MM.1S (cell line): Measurements from ENCODE around the gene CMTM8.

Experiments
- DNase-seq: peaks from one replicate; pipeline ENCODE4 v3.0.0-alpha.2; 2015
- H2AFZ ChIP-seq: fragments of 300-600 bp; sonication (generic); 2 replicates; pipeline ENCODE4 v1.6.0; 2016; ENCODE audit warnings: antibody characterized with exemption, low read length
- H3F3A ChIP-seq: fragments of 300-600 bp; sonication (generic); 2 replicates; pipeline ENCODE4 v1.6.1; 2016; ENCODE audit warnings: mild to moderate bottlenecking, antibody characterized with exemption, low read length, moderate library complexity, mixed read lengths; ENCODE audit not compliant: insufficient read depth
- H3K27ac ChIP-seq: fragments of 300-600 bp; sonication (generic); 2 replicates; pipeline ENCODE4 v1.5.1; 2016; ENCODE audit warnings: mild to moderate bottlenecking, low read length
- H3K27me3 ChIP-seq: fragments of 300-600 bp; sonication (generic); replicated peaks from 2 replicates; pipeline ENCODE4 v1.6.0; 2016; ENCODE audit warnings: low read length; ENCODE audit not compliant: insufficient read depth
- H3K36me3 ChIP-seq: fragments of 300-600 bp; sonication (generic); replicated peaks from 2 replicates; pipeline ENCODE4 v1.6.1; 2016; ENCODE audit warnings: mild to moderate bottlenecking, low read length, mixed read lengths; ENCODE audit not compliant: insufficient read depth
- H3K4me1 ChIP-seq: fragments of 300-600 bp; sonication (generic); 2 replicates; pipeline ENCODE4 v1.6.1; 2016; ENCODE audit warnings: low read length, mixed read lengths
- H3K4me2 ChIP-seq: fragments of 300-600 bp; sonication (generic); 2 replicates; pipeline ENCODE4 v1.6.0; 2016; ENCODE audit warnings: low read depth, low read length
- H3K4me3 ChIP-seq: fragments of 300-600 bp; sonication (generic); 2 replicates; pipeline ENCODE4 v1.5.1; 2016; ENCODE audit warnings: low read length, mixed read lengths
- H3K79me2 ChIP-seq: fragments of 300-600 bp; sonication (generic); 2 replicates; pipeline ENCODE4 v1.6.1; 2016; ENCODE audit warnings: mixed run types, low read length, mixed read lengths
- H3K9ac ChIP-seq: fragments of 300-600 bp; sonication (generic); 2 replicates; pipeline ENCODE4 v1.6.1; 2016; ENCODE audit warnings: low read length, mixed read lengths
- H3K9me2 ChIP-seq: fragments of 300-600 bp; sonication (generic); replicated peaks from 2 replicates; pipeline ENCODE4 v1.6.1; 2016; ENCODE audit warnings: mild to moderate bottlenecking, low read length, mixed read lengths; ENCODE audit not compliant: insufficient read depth
- H3K9me3 ChIP-seq: fragments of 300-600 bp; sonication (generic); replicated peaks from 2 replicates; pipeline ENCODE4 v1.6.1; 2016; ENCODE audit warnings: mild to moderate bottlenecking, low read length, mixed read lengths; ENCODE audit not compliant: insufficient read depth
- H4K20me1 ChIP-seq: fragments of 300-600 bp; sonication (generic); 2 replicates; pipeline ENCODE4 v1.6.1; 2016; ENCODE audit warnings: mild to moderate bottlenecking, low read length, moderate library complexity, mixed read lengths; ENCODE audit not compliant: insufficient read depth
- EZH2 ChIP-seq: fragments of 300-600 bp; sonication (generic); optimal IDR thresholded peaks from 2 replicates; pipeline ENCODE3; 2017; ENCODE audit warnings: low read depth, mild to moderate bottlenecking, antibody characterized with exemption, low read length, mixed read lengths
- EZH2phosphoT487 ChIP-seq: fragments of 300-600 bp; sonication (generic); IDR thresholded peaks from 2 replicates; pipeline ENCODE4 v1.6.1; 2018; ENCODE audit warnings: antibody characterized with exemption, low read length
- TF ChIP-seq, protein P1 (sequence below): fragments of 300-600 bp; sonication (generic); IDR thresholded peaks from 2 replicates; pipeline ENCODE4 v1.5.1; 2016; ENCODE audit warnings: antibody characterized with exemption, low read length, mixed read lengths

CMTM8 gene

DNA sequence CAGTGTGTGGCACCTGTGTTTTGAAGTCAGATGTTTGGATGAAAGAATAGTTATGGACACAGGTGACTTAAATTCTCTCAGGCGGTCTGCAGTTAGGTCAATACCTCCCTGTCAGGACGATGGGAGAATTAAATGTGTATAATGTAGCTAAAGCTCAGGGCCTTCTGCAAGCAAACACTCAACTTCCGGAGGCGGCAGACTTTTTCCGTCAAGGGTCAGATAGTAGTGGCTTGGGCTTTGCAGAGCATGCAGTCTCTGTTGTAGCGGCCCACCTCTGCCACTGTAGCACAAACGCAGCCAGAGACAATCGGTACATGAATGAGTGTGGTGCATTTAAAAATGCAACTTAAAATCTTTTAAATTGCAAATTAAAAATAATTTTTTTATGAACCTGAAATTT lies 47.4 kb downstream of the CMTM8 start:
- H3K9me3 ChIP-seq = no peaks in the 10 kb centered on the region
- no peak overlapping the region for H2AFZ ChIP-seq
- H3K27me3 ChIP-seq = no peaks in the 10 kb centered on the region
- no peaks in the 10 kb centered on the region for H3K79me2 ChIP-seq
- no peak for DNase-seq
- TF ChIP-seq EZH2phosphoT487 = no peak
- no peaks in the 10 kb centered on the region for H3K4me1 ChIP-seq
- H3F3A ChIP-seq = no peaks in the 10 kb centered on the region
- H3K9me2 ChIP-seq = no peaks in the 10 kb centered on the region
- no peaks in the 10 kb centered on the region for H4K20me1 ChIP-seq
- no peaks in the 10 kb centered on the region for H3K36me3 ChIP-seq
- H3K4me3 ChIP-seq = no peak overlapping the region
- H3K9ac ChIP-seq = no peak overlapping the region
- no peak overlapping the region for H3K4me2 ChIP-seq
- H3K27ac ChIP-seq = no peak overlapping the region

DNA sequence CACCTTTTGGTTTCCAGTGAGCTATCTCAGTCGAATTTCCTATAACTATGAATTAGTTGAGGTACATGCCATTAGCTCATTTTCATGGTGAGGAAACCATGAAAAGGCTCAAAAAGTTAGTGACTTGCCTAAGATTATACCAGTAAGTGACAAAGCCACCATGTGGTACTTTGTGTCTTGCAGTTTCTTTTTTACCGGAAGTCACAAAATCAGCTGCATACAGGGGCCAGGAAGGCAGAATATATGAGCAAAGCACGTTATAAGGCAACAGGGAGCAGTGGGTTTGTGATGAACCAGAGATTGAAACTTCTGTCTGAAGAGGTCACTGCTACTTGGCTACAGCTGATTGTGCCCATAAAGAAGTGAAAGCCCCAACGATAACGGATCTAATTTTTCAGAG lies 50.3 kb downstream of the CMTM8 start:
- Histone ChIP-seq H3K4me1 (no peaks in the 10 kb centered on the region), H3K79me2 (no peaks in the 10 kb centered on the region), H4K20me1 (no peaks in the 10 kb centered on the region), H3F3A (no peaks in the 10 kb centered on the region), H2AFZ (peak overlapping the region; percentile 61), H3K9me2 (no peaks in the 10 kb centered on the region), H3K36me3 (no peaks in the 10 kb centered on the region), H3K4me3 (no peak overlapping the region), H3K4me2 (peak overlapping the region; percentile 58), H3K27me3 (no peaks in the 10 kb centered on the region), H3K9ac (no peak overlapping the region), H3K9me3 (no peaks in the 10 kb centered on the region), H3K27ac (no peak overlapping the region)
- DNase-seq = peak; percentile 48
- no peak for TF ChIP-seq EZH2phosphoT487
- TF ChIP-seq, protein P1, sequence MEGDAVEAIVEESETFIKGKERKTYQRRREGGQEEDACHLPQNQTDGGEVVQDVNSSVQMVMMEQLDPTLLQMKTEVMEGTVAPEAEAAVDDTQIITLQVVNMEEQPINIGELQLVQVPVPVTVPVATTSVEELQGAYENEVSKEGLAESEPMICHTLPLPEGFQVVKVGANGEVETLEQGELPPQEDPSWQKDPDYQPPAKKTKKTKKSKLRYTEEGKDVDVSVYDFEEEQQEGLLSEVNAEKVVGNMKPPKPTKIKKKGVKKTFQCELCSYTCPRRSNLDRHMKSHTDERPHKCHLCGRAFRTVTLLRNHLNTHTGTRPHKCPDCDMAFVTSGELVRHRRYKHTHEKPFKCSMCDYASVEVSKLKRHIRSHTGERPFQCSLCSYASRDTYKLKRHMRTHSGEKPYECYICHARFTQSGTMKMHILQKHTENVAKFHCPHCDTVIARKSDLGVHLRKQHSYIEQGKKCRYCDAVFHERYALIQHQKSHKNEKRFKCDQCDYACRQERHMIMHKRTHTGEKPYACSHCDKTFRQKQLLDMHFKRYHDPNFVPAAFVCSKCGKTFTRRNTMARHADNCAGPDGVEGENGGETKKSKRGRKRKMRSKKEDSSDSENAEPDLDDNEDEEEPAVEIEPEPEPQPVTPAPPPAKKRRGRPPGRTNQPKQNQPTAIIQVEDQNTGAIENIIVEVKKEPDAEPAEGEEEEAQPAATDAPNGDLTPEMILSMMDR = 0 out of 2 replicates have a peak, but pooled peaks have one; percentile 4

DNA sequence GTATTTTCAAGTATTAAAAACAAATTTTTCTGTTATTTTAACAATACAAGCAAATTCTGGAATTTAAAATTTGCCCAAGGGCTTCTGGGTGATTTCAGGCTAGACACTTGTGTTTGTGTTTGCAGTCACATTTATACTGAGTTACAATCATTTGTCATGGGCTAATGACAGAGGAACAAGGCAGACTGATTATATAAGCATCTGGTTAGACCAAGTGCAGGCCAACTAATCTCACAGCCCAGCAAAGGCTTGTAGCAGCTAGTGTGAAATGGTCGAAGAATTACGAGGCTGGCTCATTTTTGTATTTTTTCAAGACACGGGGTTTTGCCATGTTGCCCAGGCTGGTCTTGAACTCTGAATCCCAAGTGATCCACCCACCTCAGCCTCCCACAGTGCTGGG lies 52.1 kb downstream of the CMTM8 start:
- Histone ChIP-seq H3K27ac (no peak overlapping the region), H3K4me3 (no peak overlapping the region), H3K9me2 (no peaks in the 10 kb centered on the region), H3K9ac (no peak overlapping the region), H3K27me3 (no peaks in the 10 kb centered on the region), H4K20me1 (no peaks in the 10 kb centered on the region), H3K9me3 (no peaks in the 10 kb centered on the region), H2AFZ (no peak overlapping the region), H3K79me2 (no peaks in the 10 kb centered on the region), H3F3A (no peaks in the 10 kb centered on the region), H3K4me2 (no peak overlapping the region), H3K36me3 (no peaks in the 10 kb centered on the region), H3K4me1 (no peaks in the 10 kb centered on the region)
- no peak for DNase-seq
- no peak for TF ChIP-seq EZH2phosphoT487
- TF ChIP-seq, protein P1 = no peak
- no peak for TF ChIP-seq EZH2

DNA sequence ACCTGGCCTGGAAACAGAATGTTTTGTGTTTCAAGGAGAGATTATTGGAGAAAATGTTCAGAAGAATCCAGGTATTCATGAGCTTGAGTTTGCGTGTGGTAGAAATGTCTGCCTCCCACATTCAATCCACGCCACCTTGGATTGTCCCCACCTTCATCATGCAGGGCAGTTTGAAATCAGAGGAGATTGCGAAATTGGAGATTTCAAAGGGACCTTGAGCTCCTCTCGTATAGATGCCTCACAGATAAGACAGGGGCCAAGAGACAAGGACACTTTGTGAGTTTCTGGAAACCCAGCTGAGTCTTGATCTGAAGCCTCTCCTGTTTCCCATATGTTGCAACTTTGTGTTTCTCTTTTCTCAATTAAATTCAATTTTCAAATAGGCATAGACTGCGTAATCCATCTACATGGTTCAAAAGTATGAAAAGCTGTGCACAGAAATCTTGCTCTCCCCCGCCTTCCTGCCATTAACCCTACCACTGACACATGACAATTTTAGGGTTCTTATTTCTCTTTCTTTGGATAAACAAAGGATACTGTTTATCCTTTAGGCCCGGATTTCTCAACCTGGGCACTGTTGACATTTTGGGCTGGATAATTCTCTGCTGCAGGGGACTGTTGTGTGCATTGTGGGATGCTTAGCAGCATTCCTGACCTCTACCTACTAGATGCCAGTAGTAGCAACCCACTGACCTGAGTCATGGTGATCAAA lies 53.8 kb downstream of the CMTM8 start:
- no peak for DNase-seq
- H3K9me2 ChIP-seq = no peaks in the 10 kb centered on the region
- no peaks in the 10 kb centered on the region for H3K4me1 ChIP-seq
- no peaks in the 10 kb centered on the region for H3K36me3 ChIP-seq
- no peaks in the 10 kb centered on the region for H3K79me2 ChIP-seq
- no peak overlapping the region for H2AFZ ChIP-seq
- H3K27me3 ChIP-seq = no peaks in the 10 kb centered on the region
- no peak overlapping the region for H3K9ac ChIP-seq
- TF ChIP-seq, protein P1 = no peak
- TF ChIP-seq EZH2 (no peak), EZH2phosphoT487 (no peak)
- no peak overlapping the region for H3K4me3 ChIP-seq
- H3K9me3 ChIP-seq = no peaks in the 10 kb centered on the region
- no peak overlapping the region for H3K27ac ChIP-seq
- H3K4me2 ChIP-seq = no peak overlapping the region
- H4K20me1 ChIP-seq = no peaks in the 10 kb centered on the region
- H3F3A ChIP-seq = no peaks in the 10 kb centered on the region
